Stomach (tissue), 9 donors: Measurements from ENCODE around the gene MTMR3. TPM values are rescaled to one million over a fixed set of nuclear protein-coding genes. Genes with fewer than 3 reads are reported as not detected.

Source experiments
- DNase-seq, 2 donors: peaks; one replicate each; pipeline versions ENCODE4 v3.0.0 to v3.0.0-alpha.2; 2013 to 2019
- H3K27ac ChIP-seq, 5 donors: fragments of 200-600 bp in 4 of 5; sonication (generic) in 4 of 5; one replicate each; pipeline ENCODE4 v1.5.1; 2013 to 2019; ENCODE audit warnings: mild to moderate bottlenecking in 1 of 5, moderate library complexity in 1 of 5
- H3K27me3 ChIP-seq, 3 donors: fragments of 200-600 bp; sonication (generic); one replicate each; pipeline ENCODE4 v1.5.1; 2017 to 2019; ENCODE audit warnings: mixed run types in 1 of 3
- H3K36me3 ChIP-seq, 4 donors: fragments of 200-600 bp; sonication (generic); 1 replicate in 3 of 4; 2 replicates in 1 of 4; pipeline ENCODE4 v1.5.1; 2016 to 2019
- H3K4me1 ChIP-seq, 4 donors: fragments of 200-600 bp; sonication (generic); one replicate each; pipeline ENCODE4 v1.5.1; 2016 to 2019
- H3K4me3 ChIP-seq, 4 donors: fragments of 200-600 bp; sonication (generic) in 3 of 4; one replicate each; pipeline ENCODE4 v1.5.1; 2016 to 2019; ENCODE audit warnings: mild to moderate bottlenecking in 1 of 4
- H3K9me3 ChIP-seq, 4 donors: fragments of 200-600 bp; sonication (generic); one replicate each; pipeline ENCODE4 v1.5.1; 2016 to 2019
- EP300 ChIP-seq: sonication (generic); formaldehyde crosslinking; IDR thresholded peaks from one replicate; pipeline ENCODE4 v1.6.1; 2017; ENCODE audit warnings: antibody characterized with exemption
- POLR2A ChIP-seq, 4 donors: fragments of 450-650 bp; IDR thresholded peaks; one replicate each; pipeline ENCODE4 v1.6.1; 2016; ENCODE audit warnings: antibody characterized with exemption in 4 of 4, control low read depth in 2 of 4, mild to moderate bottlenecking in 1 of 4, moderate library complexity in 1 of 4
- POLR2AphosphoS5 ChIP-seq, 3 donors: sonication (generic); formaldehyde crosslinking; IDR thresholded peaks; one replicate each; pipeline ENCODE4 v1.6.1; 2016; ENCODE audit warnings: antibody characterized with exemption in 3 of 3
- WGBS, 5 donors: extraction: QIAGEN DNeasy Blood & Tissue Kit in 3 of 5; methylation state at CpG; one replicate each; pipeline versions ENCODE4 v1.1.5 to v1.1.7; 2013 to 2018; 5-methylcytosine and 5-hydroxymethylcytosine counted together
- intact Hi-C: fragments of 100-400 bp; cut with DNase I; formaldehyde crosslinking; loops from one replicate; pipeline ENCODE4 v1.15.1; 2023; ENCODE audit warnings: low total_unique reads
- polyA plus RNA-seq, 3 donors: library from polyadenylated mRNA; stranded (reverse); fragments of 200-250 nt; gene quantifications; one replicate each; pipeline ENCODE4 v1.2.3, GENCODE V29; 2013
- small RNA-seq, 4 donors: library from RNA; depleted of rRNA; stranded (forward); fragments of <200 nt; gene quantifications; one replicate each; pipeline ENCODE3, GENCODE V24; 2016
- total RNA-seq, 5 donors: library from RNA; depleted of rRNA; stranded (reverse); fragments of >200 nt; gene quantifications; one replicate each; pipeline versions ENCODE4 v1.1.0 to v1.2.3, GENCODE V29; 2014 to 2016
- TF ChIP-seq, protein P1 (sequence below), 7 experiments: fragments of 450-650 bp in 4 of 7; fragments of 200-600 bp in 3 of 7; sonication (generic) in 3 of 7; IDR thresholded peaks; one replicate each; pipeline ENCODE4 v1.5.1; 2016 to 2019; ENCODE audit warnings: antibody characterized with exemption in 7 of 7, control low read depth in 2 of 7, mild to moderate bottlenecking in 1 of 7
- donor health status: healthy with polysubstance abuse.
- donor health status: Bipolar disorder and iron deficiency.
- donor health status: healthy.

The MTMR3 gene
- total and polyA plus RNA-seq, 8 donors = 7.3 to 120 (median 49.8) TPM

GRCh38 chr22:30077279-30077880 lies 194.4 kb downstream of the MTMR3 start:
- intact Hi-C loops = no loop called here
- 34 to 58% (median 52%) methylated on average over 3 of the region's 3 CpGs for WGBS, 5 donors

DNA sequence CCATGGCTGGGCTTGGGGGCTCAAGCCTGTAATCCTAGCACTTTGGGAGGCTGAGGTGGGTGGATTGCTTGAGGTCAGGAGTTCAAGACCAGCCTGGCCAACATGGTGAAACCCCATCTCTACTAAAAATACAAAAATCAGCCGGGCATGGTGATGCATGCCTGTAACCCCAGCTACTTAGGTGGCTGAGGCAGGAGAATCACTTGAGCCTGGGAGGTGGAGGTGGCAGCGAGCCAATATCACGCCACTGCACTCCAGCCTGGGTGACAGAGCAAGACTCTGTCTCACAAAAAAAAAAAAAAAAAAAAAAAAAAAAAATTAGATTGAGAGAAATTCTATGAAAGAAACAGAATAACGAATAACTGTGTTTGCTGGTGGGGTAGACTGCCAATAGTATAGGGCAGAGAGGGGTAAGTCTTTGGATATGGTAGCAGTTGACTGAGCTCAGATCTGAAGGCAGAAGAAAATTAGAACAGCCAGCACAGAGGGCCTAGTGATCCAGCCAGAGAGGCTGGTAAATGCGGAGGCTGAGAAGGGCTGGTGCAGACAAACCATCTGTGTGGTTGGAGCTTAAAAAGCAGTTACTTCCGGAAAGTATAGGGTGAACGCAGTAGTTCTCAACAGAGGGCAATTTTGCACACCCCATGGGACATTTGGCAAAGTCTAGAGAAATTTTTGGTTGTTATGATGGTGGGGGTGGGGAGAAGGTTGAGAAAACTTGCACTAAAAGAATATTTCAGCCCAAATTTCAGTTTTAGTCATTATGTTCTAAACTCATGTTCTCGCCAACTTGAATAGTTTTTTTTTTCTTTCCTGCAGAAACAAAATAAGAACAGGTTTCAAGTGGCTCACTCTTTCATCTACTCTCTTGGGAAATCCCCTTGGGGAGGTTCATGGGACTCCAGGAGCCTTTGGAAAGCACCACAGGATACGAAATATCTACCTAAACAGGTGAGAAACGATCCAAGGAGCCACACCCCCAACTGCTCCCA lies 195.6 kb downstream of the MTMR3 start:
- TF ChIP-seq, protein P1, sequence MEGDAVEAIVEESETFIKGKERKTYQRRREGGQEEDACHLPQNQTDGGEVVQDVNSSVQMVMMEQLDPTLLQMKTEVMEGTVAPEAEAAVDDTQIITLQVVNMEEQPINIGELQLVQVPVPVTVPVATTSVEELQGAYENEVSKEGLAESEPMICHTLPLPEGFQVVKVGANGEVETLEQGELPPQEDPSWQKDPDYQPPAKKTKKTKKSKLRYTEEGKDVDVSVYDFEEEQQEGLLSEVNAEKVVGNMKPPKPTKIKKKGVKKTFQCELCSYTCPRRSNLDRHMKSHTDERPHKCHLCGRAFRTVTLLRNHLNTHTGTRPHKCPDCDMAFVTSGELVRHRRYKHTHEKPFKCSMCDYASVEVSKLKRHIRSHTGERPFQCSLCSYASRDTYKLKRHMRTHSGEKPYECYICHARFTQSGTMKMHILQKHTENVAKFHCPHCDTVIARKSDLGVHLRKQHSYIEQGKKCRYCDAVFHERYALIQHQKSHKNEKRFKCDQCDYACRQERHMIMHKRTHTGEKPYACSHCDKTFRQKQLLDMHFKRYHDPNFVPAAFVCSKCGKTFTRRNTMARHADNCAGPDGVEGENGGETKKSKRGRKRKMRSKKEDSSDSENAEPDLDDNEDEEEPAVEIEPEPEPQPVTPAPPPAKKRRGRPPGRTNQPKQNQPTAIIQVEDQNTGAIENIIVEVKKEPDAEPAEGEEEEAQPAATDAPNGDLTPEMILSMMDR (IDR thresholded peaks at IDR 0.05) = no peak
- TF ChIP-seq POLR2A (IDR thresholded peaks at IDR 0.05) = no peak
- WGBS, 5 donors = 50 to 71% (median 67%) methylated on average over 10 of the region's 10 CpGs
- Histone ChIP-seq H3K27me3 (peaks cover 0 to 18% (median 12%) of the 10 kb centered on the region in 3 donors), H3K4me1 (peaks cover 0 to 14% (median 3%) of the 10 kb centered on the region in 4 donors), H3K27ac (no peak overlapping the region), H3K9me3 (no peaks in the 10 kb centered on the region), H3K36me3 (no peaks in the 10 kb centered on the region), H3K4me3 (no peak overlapping the region)
- DNase-seq = no peak
- intact Hi-C loops = no loop called here

More at GRCh38 chr22:30077279-30077880, 194.4 kb downstream of the MTMR3 start:
- Histone ChIP-seq H3K27ac (no peak overlapping the region), H3K36me3 (no peaks in the 10 kb centered on the region), H3K4me3 (no peak overlapping the region), H3K4me1 (peaks cover 0 to 14% (median 3%) of the 10 kb centered on the region in 4 donors), H3K9me3 (no peaks in the 10 kb centered on the region), H3K27me3 (peaks cover 0 to 18% (median 12%) of the 10 kb centered on the region in 3 donors)
- TF ChIP-seq POLR2A (IDR thresholded peaks at IDR 0.05) = no peak
- no peak for TF ChIP-seq EP300
- TF ChIP-seq, protein P1 (IDR thresholded peaks at IDR 0.05) = no peak
- TF ChIP-seq POLR2AphosphoS5 (IDR thresholded peaks at IDR 0.05) = no peak
- DNase-seq = peak in 1 of 2 donors; percentile 9

- no peaks in the 10 kb centered on the region for H3K9me3 ChIP-seq
- peaks cover 0 to 14% (median 3%) of the 10 kb centered on the region in 4 donors for H3K4me1 ChIP-seq
- H3K27me3 ChIP-seq = peaks cover 0 to 18% (median 12%) of the 10 kb centered on the region in 3 donors
- TF ChIP-seq POLR2A (IDR thresholded peaks at IDR 0.05) (no peak), EP300 (no peak), POLR2AphosphoS5 (IDR thresholded peaks at IDR 0.05) (no peak)
- TF ChIP-seq, protein P1 (IDR thresholded peaks at IDR 0.05) = no peak
- H3K27ac ChIP-seq = no peak within 1 kb of the TSS
- intact Hi-C loops = no loop called here
- 36 to 59% (median 51%) methylated on average over 46 to 53 of the region's 53 CpGs for WGBS, 5 donors
- H3K36me3 ChIP-seq = no peaks in the 10 kb centered on the region
- H3K4me3 ChIP-seq = peak within 1 kb of the TSS in 2 of 4 donors; percentile 8 to 20
- DNase-seq = peak in 1 of 2 donors; percentile 52
These were observed 197.1 kb downstream of the MTMR3 start, which contains the start of gene HORMAD2 for GRCh38 chr22:30079952-30080533. TSS of gene HORMAD2 (plus strand) at chr22:30080464. CDS start at chr22:30093953, 13,489 bp downstream.

Small RNA genes within 50 kb of the gene (small RNA-seq; reads per million reads assigned to genes)
- gene MIR6818 (0 reads per million in 4 donors), gene RNU6-331P (0 reads per million in 4 donors)

Other genes with a start within 250 kb of the MTMR3 start
- not detected for gene CABP7, start 163.2 kb upstream of the MTMR3 start, total RNA-seq
- gene CABP7, start 163.2 kb upstream of the MTMR3 start, polyA plus RNA-seq = under 1 TPM in 2 of 3 donors, not detected in 1; 0.12 to 0.35 TPM
- 10 to 100 TPM in 2 of 5 donors, 1 to 10 TPM in 2, under 1 TPM in 1; 0.58 to 19.0 (median 5.3) TPM for gene ZMAT5, start 116.2 kb upstream of the MTMR3 start, total RNA-seq
- 10 to 100 TPM; 30.3 to 37.9 (median 37.7) TPM for gene ZMAT5, start 116.2 kb upstream of the MTMR3 start, polyA plus RNA-seq
- 100 to 1,000 TPM in 1 of 5 donors, 10 to 100 TPM in 3, 1 to 10 TPM in 1; 2.0 to 136 (median 49.6) TPM for gene UQCR10, start 115.8 kb upstream of the MTMR3 start, total RNA-seq
- gene UQCR10, start 115.8 kb upstream of the MTMR3 start, polyA plus RNA-seq = 100 to 1,000 TPM; 248 to 307 (median 293) TPM
- gene ASCC2, start 44.9 kb upstream of the MTMR3 start, total RNA-seq = 100 to 1,000 TPM in 1 of 5 donors, 10 to 100 TPM in 4; 39.7 to 129 (median 80.5) TPM
- gene ASCC2, start 44.9 kb upstream of the MTMR3 start, polyA plus RNA-seq = 10 to 100 TPM; 53.5 to 75.3 (median 59.3) TPM
- not detected for gene HORMAD2, start 197.3 kb downstream of the MTMR3 start, total RNA-seq
- gene HORMAD2, start 197.3 kb downstream of the MTMR3 start, polyA plus RNA-seq = not detected